ENCODE results near the gene UBE2QL1. TPM values are rescaled to one million over a fixed set of nuclear protein-coding genes. Genes with fewer than 3 reads are reported as not detected.

Gene UBE2QL1
- total RNA-seq, 4 donors from 2014 or later, result 0.37 to 0.96 (median 0.64) TPM; not detected in 1

DNA sequence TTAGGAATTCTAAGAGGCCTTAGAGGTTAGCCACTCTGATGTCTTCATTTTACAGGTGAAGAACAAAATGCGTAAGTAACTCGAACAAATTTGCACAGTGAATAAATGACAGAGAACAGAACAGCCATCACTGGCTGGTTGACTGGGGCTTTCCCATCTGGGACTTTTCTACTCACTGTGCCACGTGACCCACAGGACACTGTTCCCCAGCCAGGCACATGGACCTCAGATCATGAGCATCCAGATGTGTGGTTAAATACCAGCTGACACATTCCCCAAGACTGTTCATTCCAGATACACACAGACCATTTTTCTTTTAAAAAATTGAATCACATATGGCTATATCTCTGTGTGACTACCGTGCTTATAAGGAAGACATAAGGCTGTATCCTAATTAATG lies 44.5 kb upstream of the UBE2QL1 start:
- no peaks in the 10 kb centered on the region for H3K27me3 ChIP-seq
- in situ Hi-C loops (cut with MboI; ENCODE audit: low pct_ligation_motif_present in 1 of 4, low pct_unique_long_range_greater_than_20kb in 1 of 4, low sequenced_read_pairs in 3 of 4), result no loop called here
- intact Hi-C loops (cut with DNase I; ENCODE audit: low total_unique reads), result no loop called here
- no peaks in the 10 kb centered on the region for H3K9me3 ChIP-seq
- no peak overlapping the region for H3K4me3 ChIP-seq
- WGBS, 2 donors (ENCODE audit: low coverage in 1 of 2), result 79 to 87% methylated on average over 4 of the region's 4 CpGs
- DNase-seq, result no peak
- H3K36me3 ChIP-seq, result no peaks in the 10 kb centered on the region
- TF ChIP-seq POLR2A (IDR thresholded peaks at IDR 0.05), result no peak
- TF ChIP-seq, protein P1, sequence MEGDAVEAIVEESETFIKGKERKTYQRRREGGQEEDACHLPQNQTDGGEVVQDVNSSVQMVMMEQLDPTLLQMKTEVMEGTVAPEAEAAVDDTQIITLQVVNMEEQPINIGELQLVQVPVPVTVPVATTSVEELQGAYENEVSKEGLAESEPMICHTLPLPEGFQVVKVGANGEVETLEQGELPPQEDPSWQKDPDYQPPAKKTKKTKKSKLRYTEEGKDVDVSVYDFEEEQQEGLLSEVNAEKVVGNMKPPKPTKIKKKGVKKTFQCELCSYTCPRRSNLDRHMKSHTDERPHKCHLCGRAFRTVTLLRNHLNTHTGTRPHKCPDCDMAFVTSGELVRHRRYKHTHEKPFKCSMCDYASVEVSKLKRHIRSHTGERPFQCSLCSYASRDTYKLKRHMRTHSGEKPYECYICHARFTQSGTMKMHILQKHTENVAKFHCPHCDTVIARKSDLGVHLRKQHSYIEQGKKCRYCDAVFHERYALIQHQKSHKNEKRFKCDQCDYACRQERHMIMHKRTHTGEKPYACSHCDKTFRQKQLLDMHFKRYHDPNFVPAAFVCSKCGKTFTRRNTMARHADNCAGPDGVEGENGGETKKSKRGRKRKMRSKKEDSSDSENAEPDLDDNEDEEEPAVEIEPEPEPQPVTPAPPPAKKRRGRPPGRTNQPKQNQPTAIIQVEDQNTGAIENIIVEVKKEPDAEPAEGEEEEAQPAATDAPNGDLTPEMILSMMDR (IDR thresholded peaks at IDR 0.05), result no peak
- TF ChIP-seq POLR2AphosphoS5 (IDR thresholded peaks at IDR 0.05), result no peak
- no peak for TF ChIP-seq EP300 (IDR thresholded peaks at IDR 0.05; ENCODE audit: low read depth)
- no peaks in the 10 kb centered on the region for H3K4me1 ChIP-seq
- no peak overlapping the region for H3K27ac ChIP-seq

DNA sequence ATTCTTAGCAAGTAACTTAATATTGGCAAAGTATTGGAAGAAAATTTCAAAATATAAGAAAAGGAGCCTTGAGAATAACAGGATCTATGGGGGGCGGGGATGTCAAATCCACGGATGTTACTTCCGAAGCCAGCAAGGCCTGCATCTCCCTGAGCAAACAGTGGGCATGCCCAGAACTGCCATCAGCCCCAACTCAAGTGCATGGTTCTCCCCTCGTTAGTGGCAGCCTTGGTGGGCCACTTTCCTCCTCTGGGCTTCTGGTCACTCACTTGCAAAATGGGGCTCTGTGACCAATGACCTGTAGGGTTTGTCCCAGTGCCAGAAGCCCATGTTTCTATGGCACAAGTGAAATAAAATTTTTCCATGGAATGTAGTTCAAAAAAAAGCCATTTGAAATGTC lies 43.1 kb upstream of the UBE2QL1 start:
- no peak overlapping the region for H3K27ac ChIP-seq
- intact Hi-C loops (cut with DNase I; ENCODE audit: low total_unique reads) (no loop called here), in situ Hi-C loops (cut with MboI; ENCODE audit: low pct_ligation_motif_present in 1 of 4, low pct_unique_long_range_greater_than_20kb in 1 of 4, low sequenced_read_pairs in 3 of 4) (no loop called here)
- TF ChIP-seq, protein P1 (IDR thresholded peaks at IDR 0.05), result no peak
- TF ChIP-seq EP300 (IDR thresholded peaks at IDR 0.05; ENCODE audit: low read depth), result no peak
- no peak for TF ChIP-seq POLR2AphosphoS5 (IDR thresholded peaks at IDR 0.05)
- no peak for TF ChIP-seq POLR2A (IDR thresholded peaks at IDR 0.05)
- H3K9me3 ChIP-seq, result no peaks in the 10 kb centered on the region
- WGBS, 2 donors (ENCODE audit: low coverage in 1 of 2), result 77 to 94% methylated on average over 4 of the region's 4 CpGs
- no peaks in the 10 kb centered on the region for H3K27me3 ChIP-seq
- no peak for DNase-seq
- no peaks in the 10 kb centered on the region for H3K4me1 ChIP-seq
- no peaks in the 10 kb centered on the region for H3K36me3 ChIP-seq
- no peak overlapping the region for H3K4me3 ChIP-seq

DNA sequence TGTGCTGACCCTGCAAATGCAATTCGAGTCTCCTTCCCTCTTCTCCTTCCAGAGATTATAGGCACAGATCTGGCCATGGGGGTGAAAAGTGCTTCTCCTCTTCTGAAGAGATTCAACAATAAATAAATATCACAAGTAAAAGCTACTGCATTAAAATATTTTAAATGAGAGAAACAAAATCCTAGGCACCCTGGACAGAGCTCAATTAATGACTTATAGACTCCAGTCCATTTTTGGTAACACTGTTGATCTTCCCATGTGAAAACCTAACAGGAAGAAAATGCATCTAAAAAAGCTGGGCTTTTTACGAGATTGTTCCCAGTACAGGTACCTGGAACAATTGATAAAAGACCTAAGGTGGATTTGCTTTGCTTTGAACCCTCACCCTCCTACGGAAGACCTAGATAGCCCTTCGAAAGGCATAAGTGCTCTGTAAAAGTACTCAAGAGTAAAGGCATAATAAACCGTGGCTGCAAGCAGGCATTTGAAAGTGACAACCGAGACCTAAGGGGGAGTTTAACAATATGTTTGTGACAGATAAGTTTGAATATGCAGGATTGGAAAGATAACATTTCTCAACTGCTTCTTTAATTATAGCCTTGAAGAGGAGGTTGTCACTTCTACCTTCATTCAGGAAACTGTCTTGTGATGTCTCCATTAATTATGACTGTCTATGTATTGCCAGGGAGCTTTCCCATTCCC lies 41.0 kb upstream of the UBE2QL1 start:
- DNase-seq, result no peak
- H3K4me1 ChIP-seq, result no peaks in the 10 kb centered on the region
- H3K9me3 ChIP-seq, result no peaks in the 10 kb centered on the region
- intact Hi-C loops (cut with DNase I; ENCODE audit: low total_unique reads) (no loop called here), in situ Hi-C loops (cut with MboI; ENCODE audit: low pct_ligation_motif_present in 1 of 4, low pct_unique_long_range_greater_than_20kb in 1 of 4, low sequenced_read_pairs in 3 of 4) (no loop called here)
- WGBS, 2 donors (ENCODE audit: low coverage in 1 of 2), result 63 to 71% methylated on average over 5 to 6 of the region's 6 CpGs
- no peaks in the 10 kb centered on the region for H3K27me3 ChIP-seq
- no peak overlapping the region for H3K27ac ChIP-seq
- no peaks in the 10 kb centered on the region for H3K36me3 ChIP-seq
- H3K4me3 ChIP-seq, result no peak overlapping the region
- TF ChIP-seq, protein P1 (IDR thresholded peaks at IDR 0.05), result no peak
- TF ChIP-seq POLR2A (IDR thresholded peaks at IDR 0.05), result no peak
- no peak for TF ChIP-seq POLR2AphosphoS5 (IDR thresholded peaks at IDR 0.05)
- TF ChIP-seq EP300 (IDR thresholded peaks at IDR 0.05; ENCODE audit: low read depth), result no peak

DNA sequence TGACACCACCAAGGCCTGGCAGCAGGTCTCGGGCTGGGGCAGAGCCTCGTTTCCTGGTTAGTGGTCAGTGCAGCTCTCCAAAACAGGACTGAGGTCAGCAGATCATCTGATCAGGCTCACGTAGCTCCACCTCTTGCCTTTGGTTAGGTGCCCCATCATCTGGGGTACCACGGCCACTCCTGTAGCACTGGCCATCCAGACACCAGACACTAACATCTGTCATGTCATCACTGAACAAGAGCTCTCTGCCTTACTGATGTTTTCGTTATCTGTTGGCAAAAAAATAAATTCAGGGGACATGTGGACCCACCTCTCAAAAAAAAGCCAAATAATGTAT lies 40.4 kb upstream of the UBE2QL1 start:
- Histone ChIP-seq H3K4me3 (no peak overlapping the region), H3K27ac (no peak overlapping the region), H3K4me1 (no peaks in the 10 kb centered on the region), H3K36me3 (no peaks in the 10 kb centered on the region), H3K27me3 (no peaks in the 10 kb centered on the region), H3K9me3 (no peaks in the 10 kb centered on the region)
- WGBS, 2 donors (ENCODE audit: low coverage in 1 of 2), result 40 to 58% methylated on average over 2 to 5 of the region's 5 CpGs
- TF ChIP-seq, protein P1 (IDR thresholded peaks at IDR 0.05), result no peak
- TF ChIP-seq EP300 (IDR thresholded peaks at IDR 0.05; ENCODE audit: low read depth), result no peak
- no peak for TF ChIP-seq POLR2A (IDR thresholded peaks at IDR 0.05)
- intact Hi-C loops (cut with DNase I; ENCODE audit: low total_unique reads) (no loop called here), in situ Hi-C loops (cut with MboI; ENCODE audit: low pct_ligation_motif_present in 1 of 4, low pct_unique_long_range_greater_than_20kb in 1 of 4, low sequenced_read_pairs in 3 of 4) (no loop called here)
- DNase-seq, result no peak

Measured in transverse colon (tissue), 4 donors.